HEK293 (cell line): ENCODE data around the gene NCK2.

Source experiments
- BCL11A ChIP-seq: fragments of 450-650 bp; formaldehyde crosslinking; IDR thresholded peaks from 2 replicates; pipeline ENCODE4 v1.5.1; 2016; ENCODE audit warnings: low read depth, missing biosample characterization, missing genetic modification characterization
- GLIS1 ChIP-seq: fragments of 450-650 bp; formaldehyde crosslinking; IDR thresholded peaks from 2 replicates; pipeline ENCODE4 v1.5.1; 2016; ENCODE audit warnings: missing biosample characterization, missing genetic modification characterization
- ZNF121 ChIP-seq: fragments of 450-650 bp; formaldehyde crosslinking; IDR thresholded peaks from 2 replicates; pipeline ENCODE4 v1.5.1; 2016; ENCODE audit warnings: missing biosample characterization, missing genetic modification characterization
- ZNF174 ChIP-seq: fragments of 450-650 bp; formaldehyde crosslinking; IDR thresholded peaks from 2 replicates; pipeline ENCODE4 v1.5.0; 2017; ENCODE audit warnings: missing biosample characterization, mild to moderate bottlenecking, missing genetic modification characterization
- ZNF433 ChIP-seq: fragments of 450-650 bp; formaldehyde crosslinking; IDR thresholded peaks from 2 replicates; pipeline ENCODE4 v1.5.1; 2016; ENCODE audit warnings: missing biosample characterization, missing genetic modification characterization, low read depth
- ZNF501 ChIP-seq: fragments of 450-650 bp; formaldehyde crosslinking; IDR thresholded peaks from 2 replicates; pipeline ENCODE4 v1.5.1; 2016; ENCODE audit warnings: missing biosample characterization, missing genetic modification characterization
- ZNF654 ChIP-seq: fragments of 450-650 bp; formaldehyde crosslinking; IDR thresholded peaks from 2 replicates; pipeline ENCODE4 v1.5.1; 2016; ENCODE audit warnings: low read depth, missing biosample characterization, missing genetic modification characterization
- ZNF843 ChIP-seq: fragments of 450-650 bp; formaldehyde crosslinking; IDR thresholded peaks from 2 replicates; pipeline ENCODE4 v1.5.1; 2016; ENCODE audit warnings: missing biosample characterization, missing genetic modification characterization
- TF ChIP-seq, protein P1 (sequence below): fragments of 450-650 bp; formaldehyde crosslinking; IDR thresholded peaks from 2 replicates; pipeline ENCODE4 v1.5.1; 2016; ENCODE audit warnings: missing biosample characterization, missing genetic modification characterization
- TF ChIP-seq, protein P2 (sequence below): IDR thresholded peaks from 2 replicates; pipeline ENCODE4 v1.6.1; 2011; ENCODE audit warnings: mild to moderate bottlenecking, low read depth, low read length, borderline replicate concordance
- TF ChIP-seq, protein P3 (sequence below): fragments of 450-650 bp; formaldehyde crosslinking; IDR thresholded peaks from 2 replicates; pipeline ENCODE4 v1.5.1; 2016; ENCODE audit warnings: missing biosample characterization, missing genetic modification characterization
- TF ChIP-seq, protein P4 (sequence below): fragments of 450-650 bp; formaldehyde crosslinking; IDR thresholded peaks from 2 replicates; pipeline ENCODE4 v1.5.1; 2016; ENCODE audit warnings: missing biosample characterization, missing genetic modification characterization, low read depth

DNA sequence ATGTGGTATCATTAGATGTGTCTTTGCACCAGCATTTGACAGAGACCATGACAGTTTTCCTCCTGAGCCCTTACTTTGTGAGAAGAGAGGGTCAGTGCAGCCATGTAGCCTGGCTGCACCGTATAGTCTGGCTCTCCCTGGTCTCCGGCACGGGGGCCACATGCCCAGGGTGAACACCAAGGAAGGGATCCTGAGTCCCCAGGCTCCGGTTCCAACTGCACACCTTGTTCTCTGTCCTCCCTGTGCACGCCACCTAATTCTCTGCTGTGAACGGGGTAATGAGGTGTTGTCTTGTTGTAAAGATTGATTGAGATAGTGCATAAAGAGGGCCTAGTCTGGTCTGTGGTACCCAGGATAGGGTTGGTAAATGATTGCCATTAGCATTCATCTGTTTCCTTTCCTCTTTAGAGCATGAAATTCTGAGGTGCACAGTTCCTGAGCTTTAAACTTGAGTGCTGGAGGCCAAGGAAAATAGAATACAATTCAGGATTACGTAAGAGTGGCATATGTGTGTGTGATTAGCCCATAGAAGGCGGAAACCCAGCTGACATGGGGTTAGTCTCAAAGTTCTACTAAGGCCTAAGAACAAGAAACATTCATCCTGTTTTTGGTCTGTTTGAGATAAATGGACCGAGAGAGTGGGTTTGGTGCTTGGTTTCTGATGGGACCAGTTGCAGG is 55.5 kb downstream of the NCK2 start:
- no peak for TF ChIP-seq ZNF654 (tag by site-specific recombination)
- TF ChIP-seq BCL11A (tag by site-specific recombination), result no peak
- TF ChIP-seq ZNF501 (tag by site-specific recombination), result no peak
- TF ChIP-seq, protein P1, sequence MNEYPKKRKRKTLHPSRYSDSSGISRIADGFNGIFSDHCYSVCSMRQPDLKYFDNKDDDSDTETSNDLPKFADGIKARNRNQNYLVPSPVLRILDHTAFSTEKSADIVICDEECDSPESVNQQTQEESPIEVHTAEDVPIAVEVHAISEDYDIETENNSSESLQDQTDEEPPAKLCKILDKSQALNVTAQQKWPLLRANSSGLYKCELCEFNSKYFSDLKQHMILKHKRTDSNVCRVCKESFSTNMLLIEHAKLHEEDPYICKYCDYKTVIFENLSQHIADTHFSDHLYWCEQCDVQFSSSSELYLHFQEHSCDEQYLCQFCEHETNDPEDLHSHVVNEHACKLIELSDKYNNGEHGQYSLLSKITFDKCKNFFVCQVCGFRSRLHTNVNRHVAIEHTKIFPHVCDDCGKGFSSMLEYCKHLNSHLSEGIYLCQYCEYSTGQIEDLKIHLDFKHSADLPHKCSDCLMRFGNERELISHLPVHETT, result no peak
- no peak for TF ChIP-seq ZNF121 (tag by site-specific recombination)
- TF ChIP-seq, protein P2, sequence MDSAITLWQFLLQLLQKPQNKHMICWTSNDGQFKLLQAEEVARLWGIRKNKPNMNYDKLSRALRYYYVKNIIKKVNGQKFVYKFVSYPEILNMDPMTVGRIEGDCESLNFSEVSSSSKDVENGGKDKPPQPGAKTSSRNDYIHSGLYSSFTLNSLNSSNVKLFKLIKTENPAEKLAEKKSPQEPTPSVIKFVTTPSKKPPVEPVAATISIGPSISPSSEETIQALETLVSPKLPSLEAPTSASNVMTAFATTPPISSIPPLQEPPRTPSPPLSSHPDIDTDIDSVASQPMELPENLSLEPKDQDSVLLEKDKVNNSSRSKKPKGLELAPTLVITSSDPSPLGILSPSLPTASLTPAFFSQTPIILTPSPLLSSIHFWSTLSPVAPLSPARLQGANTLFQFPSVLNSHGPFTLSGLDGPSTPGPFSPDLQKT, result no peak
- TF ChIP-seq, protein P3, sequence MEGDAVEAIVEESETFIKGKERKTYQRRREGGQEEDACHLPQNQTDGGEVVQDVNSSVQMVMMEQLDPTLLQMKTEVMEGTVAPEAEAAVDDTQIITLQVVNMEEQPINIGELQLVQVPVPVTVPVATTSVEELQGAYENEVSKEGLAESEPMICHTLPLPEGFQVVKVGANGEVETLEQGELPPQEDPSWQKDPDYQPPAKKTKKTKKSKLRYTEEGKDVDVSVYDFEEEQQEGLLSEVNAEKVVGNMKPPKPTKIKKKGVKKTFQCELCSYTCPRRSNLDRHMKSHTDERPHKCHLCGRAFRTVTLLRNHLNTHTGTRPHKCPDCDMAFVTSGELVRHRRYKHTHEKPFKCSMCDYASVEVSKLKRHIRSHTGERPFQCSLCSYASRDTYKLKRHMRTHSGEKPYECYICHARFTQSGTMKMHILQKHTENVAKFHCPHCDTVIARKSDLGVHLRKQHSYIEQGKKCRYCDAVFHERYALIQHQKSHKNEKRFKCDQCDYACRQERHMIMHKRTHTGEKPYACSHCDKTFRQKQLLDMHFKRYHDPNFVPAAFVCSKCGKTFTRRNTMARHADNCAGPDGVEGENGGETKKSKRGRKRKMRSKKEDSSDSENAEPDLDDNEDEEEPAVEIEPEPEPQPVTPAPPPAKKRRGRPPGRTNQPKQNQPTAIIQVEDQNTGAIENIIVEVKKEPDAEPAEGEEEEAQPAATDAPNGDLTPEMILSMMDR (tag by site-specific recombination), result no peak
- no peak for TF ChIP-seq ZNF433
- TF ChIP-seq GLIS1 (tag by site-specific recombination), result no peak
- no peak for TF ChIP-seq ZNF174 (tag by site-specific recombination)
- TF ChIP-seq, protein P4, sequence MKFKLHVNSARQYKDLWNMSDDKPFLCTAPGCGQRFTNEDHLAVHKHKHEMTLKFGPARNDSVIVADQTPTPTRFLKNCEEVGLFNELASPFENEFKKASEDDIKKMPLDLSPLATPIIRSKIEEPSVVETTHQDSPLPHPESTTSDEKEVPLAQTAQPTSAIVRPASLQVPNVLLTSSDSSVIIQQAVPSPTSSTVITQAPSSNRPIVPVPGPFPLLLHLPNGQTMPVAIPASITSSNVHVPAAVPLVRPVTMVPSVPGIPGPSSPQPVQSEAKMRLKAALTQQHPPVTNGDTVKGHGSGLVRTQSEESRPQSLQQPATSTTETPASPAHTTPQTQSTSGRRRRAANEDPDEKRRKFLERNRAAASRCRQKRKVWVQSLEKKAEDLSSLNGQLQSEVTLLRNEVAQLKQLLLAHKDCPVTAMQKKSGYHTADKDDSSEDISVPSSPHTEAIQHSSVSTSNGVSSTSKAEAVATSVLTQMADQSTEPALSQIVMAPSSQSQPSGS (tag by site-specific recombination), result no peak
- no peak for TF ChIP-seq ZNF843 (tag by site-specific recombination)
